GM12878 (cell line): ENCODE data around the gene DAZAP2.

Source experiments
- BHLHE40 ChIP-seq, 2 experiments: fragments of 450-650 bp in 1 of 2; IDR thresholded peaks; 2 replicates each; pipeline ENCODE4 v1.6.1; 2011 to 2017; ENCODE audit warnings: low read depth in 2 of 2, borderline replicate concordance in 1 of 2, improper control_type of control experiment in 1 of 2, low read length in 1 of 2, mild to moderate bottlenecking in 1 of 2
- CBX5 ChIP-seq: sonication (generic); IDR thresholded peaks from 2 replicates; pipeline ENCODE4 v1.6.1; 2016; ENCODE audit warnings: low read depth, moderate library complexity, mild to moderate bottlenecking, inconsistent platforms
- CREB1 ChIP-seq: IDR thresholded peaks from 2 replicates; pipeline ENCODE4 v1.6.1; 2012; ENCODE audit warnings: low read depth, mild to moderate bottlenecking, inconsistent platforms
- ESRRA ChIP-seq: IDR thresholded peaks from 2 replicates; pipeline ENCODE4 v1.6.1; 2012; ENCODE audit warnings: mild to moderate bottlenecking, low read length, improper control_type of control experiment
- HDAC2 ChIP-seq: fragments of 200-600 bp; sonication (generic); IDR thresholded peaks from 2 replicates; pipeline ENCODE4 v1.6.1; 2017
- MEF2A ChIP-seq: IDR thresholded peaks from 2 replicates; pipeline ENCODE4 v1.6.1; 2011; ENCODE audit warnings: low read depth, mild to moderate bottlenecking, low read length, moderate library complexity; ENCODE audit not compliant: insufficient read depth
- SP1 ChIP-seq: IDR thresholded peaks from one replicate; pipeline ENCODE4 v1.6.1; 2011; ENCODE audit warnings: low read depth, low read length
- TF ChIP-seq, protein P1 (sequence below), 3 experiments: IDR thresholded peaks in 2 of 3; conservative IDR thresholded peaks in 1 of 3; 2 replicates each; pipeline ENCODE4 v1.5.1; 2011; ENCODE audit warnings: low read depth in 3 of 3, low read length in 3 of 3, mild to moderate bottlenecking in 3 of 3, control low read depth in 2 of 3, moderate library complexity in 2 of 3, inconsistent platforms in 1 of 3, mixed read lengths in 1 of 3; ENCODE audit not compliant: control insufficient read depth in 2 of 3, insufficient read depth in 1 of 3; ENCODE audit errors: extremely low read depth in 1 of 3
- TF ChIP-seq, protein P2 (sequence below): IDR thresholded peaks from 2 replicates; pipeline ENCODE4 v1.6.1; 2012; ENCODE audit warnings: low read length, inconsistent platforms
- TF ChIP-seq, protein P3 (sequence below): IDR thresholded peaks from 2 replicates; pipeline ENCODE4 v1.6.1; 2011; ENCODE audit warnings: low read depth, mild to moderate bottlenecking, low read length, moderate library complexity, borderline replicate concordance; ENCODE audit errors: extremely low read depth
- TF ChIP-seq, protein P4 (sequence below): IDR thresholded peaks from 2 replicates; pipeline ENCODE4 v1.6.1; 2012; ENCODE audit warnings: mild to moderate bottlenecking, low read depth, low read length

DNA sequence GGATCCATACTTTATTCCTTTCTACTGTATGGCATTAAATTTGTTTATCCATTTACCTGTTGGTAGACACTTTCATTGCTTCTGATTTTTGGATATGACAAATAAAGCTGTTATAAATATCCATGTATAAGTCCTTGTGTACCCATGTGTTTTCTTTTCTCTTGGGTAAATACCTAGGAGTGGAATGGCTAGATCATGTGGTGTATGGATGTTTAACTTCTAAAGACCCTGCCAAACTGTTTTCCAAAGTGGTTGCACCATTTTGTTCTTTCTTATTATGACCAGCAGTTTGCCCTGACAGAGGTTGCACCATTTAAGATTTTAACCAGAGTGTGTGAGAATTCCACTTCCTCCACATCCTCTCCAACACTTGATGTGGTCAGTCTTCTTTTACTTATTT lies 6.0 kb upstream of the DAZAP2 start:
- TF ChIP-seq, protein P1, sequence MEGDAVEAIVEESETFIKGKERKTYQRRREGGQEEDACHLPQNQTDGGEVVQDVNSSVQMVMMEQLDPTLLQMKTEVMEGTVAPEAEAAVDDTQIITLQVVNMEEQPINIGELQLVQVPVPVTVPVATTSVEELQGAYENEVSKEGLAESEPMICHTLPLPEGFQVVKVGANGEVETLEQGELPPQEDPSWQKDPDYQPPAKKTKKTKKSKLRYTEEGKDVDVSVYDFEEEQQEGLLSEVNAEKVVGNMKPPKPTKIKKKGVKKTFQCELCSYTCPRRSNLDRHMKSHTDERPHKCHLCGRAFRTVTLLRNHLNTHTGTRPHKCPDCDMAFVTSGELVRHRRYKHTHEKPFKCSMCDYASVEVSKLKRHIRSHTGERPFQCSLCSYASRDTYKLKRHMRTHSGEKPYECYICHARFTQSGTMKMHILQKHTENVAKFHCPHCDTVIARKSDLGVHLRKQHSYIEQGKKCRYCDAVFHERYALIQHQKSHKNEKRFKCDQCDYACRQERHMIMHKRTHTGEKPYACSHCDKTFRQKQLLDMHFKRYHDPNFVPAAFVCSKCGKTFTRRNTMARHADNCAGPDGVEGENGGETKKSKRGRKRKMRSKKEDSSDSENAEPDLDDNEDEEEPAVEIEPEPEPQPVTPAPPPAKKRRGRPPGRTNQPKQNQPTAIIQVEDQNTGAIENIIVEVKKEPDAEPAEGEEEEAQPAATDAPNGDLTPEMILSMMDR (IDR thresholded peaks at IDR 0.05 in 2 of 3, conservative IDR thresholded peaks at IDR 0.05 in 1 of 3; ENCODE audit: control insufficient read depth in 2 of 3, extremely low read depth in 1 of 3, insufficient read depth in 1 of 3, low read depth in 3 of 3, low read length in 3 of 3), result no peak
- TF ChIP-seq BHLHE40 (IDR thresholded peaks at IDR 0.05; ENCODE audit: borderline replicate concordance in 1 of 2, low read depth in 2 of 2, low read length in 1 of 2), result no peak
- TF ChIP-seq, protein P2, sequence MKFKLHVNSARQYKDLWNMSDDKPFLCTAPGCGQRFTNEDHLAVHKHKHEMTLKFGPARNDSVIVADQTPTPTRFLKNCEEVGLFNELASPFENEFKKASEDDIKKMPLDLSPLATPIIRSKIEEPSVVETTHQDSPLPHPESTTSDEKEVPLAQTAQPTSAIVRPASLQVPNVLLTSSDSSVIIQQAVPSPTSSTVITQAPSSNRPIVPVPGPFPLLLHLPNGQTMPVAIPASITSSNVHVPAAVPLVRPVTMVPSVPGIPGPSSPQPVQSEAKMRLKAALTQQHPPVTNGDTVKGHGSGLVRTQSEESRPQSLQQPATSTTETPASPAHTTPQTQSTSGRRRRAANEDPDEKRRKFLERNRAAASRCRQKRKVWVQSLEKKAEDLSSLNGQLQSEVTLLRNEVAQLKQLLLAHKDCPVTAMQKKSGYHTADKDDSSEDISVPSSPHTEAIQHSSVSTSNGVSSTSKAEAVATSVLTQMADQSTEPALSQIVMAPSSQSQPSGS, result no peak
- TF ChIP-seq CBX5, result no peak
- TF ChIP-seq MEF2A, result no peak
- TF ChIP-seq, protein P3, sequence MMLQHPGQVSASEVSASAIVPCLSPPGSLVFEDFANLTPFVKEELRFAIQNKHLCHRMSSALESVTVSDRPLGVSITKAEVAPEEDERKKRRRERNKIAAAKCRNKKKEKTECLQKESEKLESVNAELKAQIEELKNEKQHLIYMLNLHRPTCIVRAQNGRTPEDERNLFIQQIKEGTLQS, result no peak
- TF ChIP-seq HDAC2, result no peak
- no peak for TF ChIP-seq ESRRA
- TF ChIP-seq, protein P4, sequence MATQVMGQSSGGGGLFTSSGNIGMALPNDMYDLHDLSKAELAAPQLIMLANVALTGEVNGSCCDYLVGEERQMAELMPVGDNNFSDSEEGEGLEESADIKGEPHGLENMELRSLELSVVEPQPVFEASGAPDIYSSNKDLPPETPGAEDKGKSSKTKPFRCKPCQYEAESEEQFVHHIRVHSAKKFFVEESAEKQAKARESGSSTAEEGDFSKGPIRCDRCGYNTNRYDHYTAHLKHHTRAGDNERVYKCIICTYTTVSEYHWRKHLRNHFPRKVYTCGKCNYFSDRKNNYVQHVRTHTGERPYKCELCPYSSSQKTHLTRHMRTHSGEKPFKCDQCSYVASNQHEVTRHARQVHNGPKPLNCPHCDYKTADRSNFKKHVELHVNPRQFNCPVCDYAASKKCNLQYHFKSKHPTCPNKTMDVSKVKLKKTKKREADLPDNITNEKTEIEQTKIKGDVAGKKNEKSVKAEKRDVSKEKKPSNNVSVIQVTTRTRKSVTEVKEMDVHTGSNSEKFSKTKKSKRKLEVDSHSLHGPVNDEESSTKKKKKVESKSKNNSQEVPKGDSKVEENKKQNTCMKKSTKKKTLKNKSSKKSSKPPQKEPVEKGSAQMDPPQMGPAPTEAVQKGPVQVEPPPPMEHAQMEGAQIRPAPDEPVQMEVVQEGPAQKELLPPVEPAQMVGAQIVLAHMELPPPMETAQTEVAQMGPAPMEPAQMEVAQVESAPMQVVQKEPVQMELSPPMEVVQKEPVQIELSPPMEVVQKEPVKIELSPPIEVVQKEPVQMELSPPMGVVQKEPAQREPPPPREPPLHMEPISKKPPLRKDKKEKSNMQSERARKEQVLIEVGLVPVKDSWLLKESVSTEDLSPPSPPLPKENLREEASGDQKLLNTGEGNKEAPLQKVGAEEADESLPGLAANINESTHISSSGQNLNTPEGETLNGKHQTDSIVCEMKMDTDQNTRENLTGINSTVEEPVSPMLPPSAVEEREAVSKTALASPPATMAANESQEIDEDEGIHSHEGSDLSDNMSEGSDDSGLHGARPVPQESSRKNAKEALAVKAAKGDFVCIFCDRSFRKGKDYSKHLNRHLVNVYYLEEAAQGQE, result no peak
- TF ChIP-seq SP1, result no peak
- no peak for TF ChIP-seq CREB1
